Stimulated activated naive CD8-positive, alpha-beta T cell treated with anti-CD3 and anti-CD28 coated beads, Interleukin-15, Interleukin-2, amounts not matched to agents 100 ng/mL and 50 ng/mL, for 24 hours (primary cell): ENCODE data around the gene CCDC93.

Source experiments
- H3K27ac Mint-ChIP-seq: one replicate; pipeline ENCODE4 v1.8.0; 2021; ENCODE audit warnings: mild to moderate bottlenecking, mixed read lengths
- H3K27me3 Mint-ChIP-seq: one replicate; pipeline ENCODE4 v1.8.0; 2021; ENCODE audit warnings: mixed read lengths
- H3K36me3 Mint-ChIP-seq: one replicate; pipeline ENCODE4 v1.8.0; 2021; ENCODE audit warnings: low read depth, mixed read lengths
- H3K4me1 Mint-ChIP-seq: one replicate; pipeline ENCODE4 v1.8.0; 2021; ENCODE audit warnings: low read depth, mixed read lengths
- H3K4me3 Mint-ChIP-seq: one replicate; pipeline ENCODE4 v1.8.0; 2021; ENCODE audit warnings: mild to moderate bottlenecking, mixed read lengths
- H3K9me3 Mint-ChIP-seq: one replicate; pipeline ENCODE4 v1.8.0; 2021; ENCODE audit warnings: mixed read lengths

The CCDC93 gene

GRCh38 chr2:118050974-118051373 is 37.1 kb upstream of the CCDC93 start:
- H3K27ac Mint-ChIP-seq, result no peak overlapping the region
- H3K36me3 Mint-ChIP-seq, result no peaks in the 10 kb centered on the region
- H3K4me3 Mint-ChIP-seq, result no peak overlapping the region
- peaks cover 11% of the 10 kb centered on the region for H3K4me1 Mint-ChIP-seq
- peaks cover 54% of the 10 kb centered on the region for H3K27me3 Mint-ChIP-seq
- H3K9me3 Mint-ChIP-seq, result no peaks in the 10 kb centered on the region

GRCh38 chr2:118050386-118050785 is 36.5 kb upstream of the CCDC93 start:
- H3K4me1 Mint-ChIP-seq, result peaks cover 7% of the 10 kb centered on the region
- H3K9me3 Mint-ChIP-seq, result no peaks in the 10 kb centered on the region
- no peak overlapping the region for H3K4me3 Mint-ChIP-seq
- no peaks in the 10 kb centered on the region for H3K36me3 Mint-ChIP-seq
- peaks cover 48% of the 10 kb centered on the region for H3K27me3 Mint-ChIP-seq
- H3K27ac Mint-ChIP-seq, result no peak overlapping the region

GRCh38 chr2:118049816-118050140 is 35.9 kb upstream of the CCDC93 start:
- Mint-ChIP-seq H3K27ac (no peak overlapping the region), H3K9me3 (no peaks in the 10 kb centered on the region), H3K27me3 (peaks cover 43% of the 10 kb centered on the region), H3K4me3 (no peak overlapping the region), H3K4me1 (peaks cover 4% of the 10 kb centered on the region), H3K36me3 (no peaks in the 10 kb centered on the region)

- Mint-ChIP-seq H3K4me3 (no peak overlapping the region), H3K36me3 (no peaks in the 10 kb centered on the region), H3K9me3 (no peaks in the 10 kb centered on the region), H3K27ac (no peak overlapping the region), H3K4me1 (peaks cover 4% of the 10 kb centered on the region), H3K27me3 (peaks cover 48% of the 10 kb centered on the region)
These were observed 35.4 kb upstream of the CCDC93 start for GRCh38 chr2:118049140-118049815.

GRCh38 chr2:118048401-118048800 is 34.5 kb upstream of the CCDC93 start:
- Mint-ChIP-seq H3K9me3 (no peaks in the 10 kb centered on the region), H3K36me3 (no peaks in the 10 kb centered on the region), H3K4me1 (peaks cover 4% of the 10 kb centered on the region), H3K27ac (no peak overlapping the region), H3K4me3 (no peak overlapping the region), H3K27me3 (peaks cover 51% of the 10 kb centered on the region)

GRCh38 chr2:118047380-118047826 is 33.5 kb upstream of the CCDC93 start:
- no peaks in the 10 kb centered on the region for H3K9me3 Mint-ChIP-seq
- H3K4me3 Mint-ChIP-seq, result no peak overlapping the region
- H3K27me3 Mint-ChIP-seq, result peaks cover 54% of the 10 kb centered on the region
- H3K36me3 Mint-ChIP-seq, result no peaks in the 10 kb centered on the region
- H3K27ac Mint-ChIP-seq, result no peak overlapping the region
- peaks cover 4% of the 10 kb centered on the region for H3K4me1 Mint-ChIP-seq

GRCh38 chr2:118046634-118047210 is 32.9 kb upstream of the CCDC93 start:
- H3K4me1 Mint-ChIP-seq, result peaks cover 4% of the 10 kb centered on the region
- H3K4me3 Mint-ChIP-seq, result no peak overlapping the region
- H3K36me3 Mint-ChIP-seq, result no peaks in the 10 kb centered on the region
- H3K27ac Mint-ChIP-seq, result no peak overlapping the region
- H3K27me3 Mint-ChIP-seq, result peaks cover 58% of the 10 kb centered on the region
- no peaks in the 10 kb centered on the region for H3K9me3 Mint-ChIP-seq

GRCh38 chr2:118045286-118045685 is 31.4 kb upstream of the CCDC93 start:
- Mint-ChIP-seq H3K4me1 (peaks cover 4% of the 10 kb centered on the region), H3K9me3 (no peaks in the 10 kb centered on the region), H3K27ac (no peak overlapping the region), H3K36me3 (no peaks in the 10 kb centered on the region), H3K4me3 (no peak overlapping the region), H3K27me3 (peaks cover 48% of the 10 kb centered on the region)

- Mint-ChIP-seq H3K9me3 (no peaks in the 10 kb centered on the region), H3K4me1 (peaks cover 2% of the 10 kb centered on the region), H3K36me3 (no peaks in the 10 kb centered on the region), H3K27ac (no peak overlapping the region), H3K4me3 (no peak overlapping the region), H3K27me3 (peaks cover 47% of the 10 kb centered on the region)
These were observed 31.0 kb upstream of the CCDC93 start for GRCh38 chr2:118044854-118045253.

GRCh38 chr2:118044103-118044716 is 30.3 kb upstream of the CCDC93 start:
- Mint-ChIP-seq H3K36me3 (no peaks in the 10 kb centered on the region), H3K4me1 (no peaks in the 10 kb centered on the region), H3K27me3 (peaks cover 49% of the 10 kb centered on the region), H3K27ac (no peak overlapping the region), H3K4me3 (no peak overlapping the region), H3K9me3 (no peaks in the 10 kb centered on the region)

- peaks cover 2% of the 10 kb centered on the region for H3K9me3 Mint-ChIP-seq
- H3K27me3 Mint-ChIP-seq, result peaks cover 57% of the 10 kb centered on the region
- H3K27ac Mint-ChIP-seq, result no peak overlapping the region
- no peaks in the 10 kb centered on the region for H3K36me3 Mint-ChIP-seq
- no peaks in the 10 kb centered on the region for H3K4me1 Mint-ChIP-seq
- no peak overlapping the region for H3K4me3 Mint-ChIP-seq
These were observed 27.0 kb upstream of the CCDC93 start for GRCh38 chr2:118040891-118041290.

GRCh38 chr2:118032169-118033013 is 18.5 kb upstream of the CCDC93 start:
- Mint-ChIP-seq H3K27me3 (peaks cover 47% of the 10 kb centered on the region), H3K9me3 (peaks cover 5% of the 10 kb centered on the region), H3K4me3 (no peak overlapping the region), H3K4me1 (no peaks in the 10 kb centered on the region), H3K36me3 (no peaks in the 10 kb centered on the region), H3K27ac (no peak overlapping the region)

- Mint-ChIP-seq H3K27me3 (peaks cover 46% of the 10 kb centered on the region), H3K9me3 (peaks cover 5% of the 10 kb centered on the region), H3K4me1 (no peaks in the 10 kb centered on the region), H3K36me3 (no peaks in the 10 kb centered on the region), H3K27ac (no peak overlapping the region), H3K4me3 (no peak overlapping the region)
These were observed 17.7 kb upstream of the CCDC93 start for GRCh38 chr2:118031566-118031965.

- no peak overlapping the region for H3K27ac Mint-ChIP-seq
- H3K36me3 Mint-ChIP-seq, result no peaks in the 10 kb centered on the region
- no peaks in the 10 kb centered on the region for H3K9me3 Mint-ChIP-seq
- no peaks in the 10 kb centered on the region for H3K4me1 Mint-ChIP-seq
- no peak overlapping the region for H3K4me3 Mint-ChIP-seq
- peaks cover 36% of the 10 kb centered on the region for H3K27me3 Mint-ChIP-seq
These were observed 15.2 kb upstream of the CCDC93 start for GRCh38 chr2:118029025-118029424.

- no peak overlapping the region for H3K4me3 Mint-ChIP-seq
- H3K27me3 Mint-ChIP-seq, result peaks cover 15% of the 10 kb centered on the region
- H3K4me1 Mint-ChIP-seq, result peaks cover 6% of the 10 kb centered on the region
- no peaks in the 10 kb centered on the region for H3K9me3 Mint-ChIP-seq
- no peaks in the 10 kb centered on the region for H3K36me3 Mint-ChIP-seq
- no peak overlapping the region for H3K27ac Mint-ChIP-seq
These were observed 7.5 kb upstream of the CCDC93 start for GRCh38 chr2:118021356-118021755.
